Endothelial cell of umbilical vein (primary cell): ENCODE results near the gene HEATR5A. TPM values are rescaled to one million over a fixed set of nuclear protein-coding genes. Genes with fewer than 3 reads are reported as not detected.

Source experiments
- BruUV-seq: library from RNA; stranded (reverse); fragments of 400-500 nt; replicated peaks from 2 replicates; lab custom pipeline; 2021; lab: Mats Ljungman, UMichigan
- CTCF ChIA-PET: fragments of 300-600, 350-600 bp; sonication (Branson Sonifier 250); formaldehyde crosslinking; loops from one replicate; lab custom pipeline; 2021; ENCODE audit warnings: antibody characterized with exemption, inconsistent platforms; lab: Charles Lee
- POLR2A ChIA-PET: fragments of 300-600, 350-600 bp; sonication (Branson Sonifier 250); formaldehyde crosslinking; loops from one replicate; lab custom pipeline; 2021; ENCODE audit warnings: antibody characterized with exemption, inconsistent platforms; lab: Charles Lee
- DNase-seq: peaks from one replicate; pipeline ENCODE4 v3.0.0-alpha.2; 2011; ENCODE audit warnings: low read depth, low spot score
- FAIRE-seq: peaks from 2 replicates; lab custom pipeline; 2011; peaks lifted over from hg19 to GRCh38; lab: Jason Lieb, UNC
- H2AFZ ChIP-seq: 2 replicates; pipeline ENCODE4 v1.6.0; 2012; ENCODE audit warnings: low read depth, low read length, control low read depth, inconsistent platforms
- H3K27ac ChIP-seq: 2 replicates; pipeline ENCODE4 v1.5.1; 2011; ENCODE audit warnings: low read depth, mild to moderate bottlenecking, control low read depth, low read length, moderate library complexity; ENCODE audit not compliant: insufficient read depth
- H3K27me3 ChIP-seq, 2 experiments: 2 replicates each; pipeline versions ENCODE4 v1.6.0 to v1.6.1; 2011; ENCODE audit warnings: low read length in 2 of 2, mixed read lengths in 1 of 2; ENCODE audit not compliant: control insufficient read depth in 2 of 2, insufficient read depth in 2 of 2
- H3K36me3 ChIP-seq, 2 experiments: 2 replicates in 1 of 2; 3 replicates in 1 of 2; pipeline ENCODE4 v1.5.1; 2011; ENCODE audit warnings: low read length in 2 of 2, mild to moderate bottlenecking in 1 of 2, moderate library complexity in 1 of 2; ENCODE audit not compliant: control insufficient read depth in 2 of 2, insufficient read depth in 2 of 2; ENCODE audit errors: extremely low read depth in 1 of 2
- H3K4me1 ChIP-seq: 3 replicates; pipeline ENCODE4 v1.5.1; 2011; ENCODE audit warnings: mild to moderate bottlenecking, low read length; ENCODE audit not compliant: control insufficient read depth, insufficient read depth; ENCODE audit errors: extremely low read depth
- H3K4me2 ChIP-seq: 2 replicates; pipeline ENCODE4 v1.6.1; 2011; ENCODE audit warnings: low read length, control low read depth, mixed read lengths; ENCODE audit not compliant: insufficient read depth
- H3K4me3 ChIP-seq, 3 experiments: fragments of 200-600 bp in 1 of 3; sonication (generic), shearing (Covaris generic) in 1 of 3; replicated peaks in 1 of 3; 2 replicates each; pipeline ENCODE4 v1.5.1; 2011 to 2016; ENCODE audit warnings: control low read depth in 3 of 3, low read length in 3 of 3, mild to moderate bottlenecking in 2 of 3, inconsistent platforms in 1 of 3, low read depth in 1 of 3, moderate library complexity in 1 of 3; ENCODE audit not compliant: insufficient read depth in 1 of 3
- H3K79me2 ChIP-seq: 2 replicates; pipeline ENCODE4 v1.6.0; 2012; ENCODE audit warnings: low read length, inconsistent platforms; ENCODE audit not compliant: control insufficient read depth, insufficient read depth
- H3K9ac ChIP-seq: replicated peaks from 2 replicates; pipeline ENCODE3; 2011; ENCODE audit warnings: low read length, control low read depth; ENCODE audit not compliant: insufficient read depth; ENCODE audit errors: extremely low read depth
- H3K9me1 ChIP-seq: replicated peaks from 3 replicates; pipeline ENCODE4 v1.6.0; 2011; ENCODE audit warnings: mild to moderate bottlenecking, low read length; ENCODE audit not compliant: control insufficient read depth, insufficient read depth; ENCODE audit errors: extremely low read depth
- H3K9me3 ChIP-seq: replicated peaks from 2 replicates; pipeline ENCODE4 v1.5.1; 2012; ENCODE audit warnings: low read length, inconsistent platforms; ENCODE audit not compliant: control insufficient read depth, insufficient read depth
- H4K20me1 ChIP-seq: replicated peaks from 2 replicates; pipeline ENCODE3; 2011; ENCODE audit warnings: mild to moderate bottlenecking, low read length; ENCODE audit not compliant: control insufficient read depth, insufficient read depth; ENCODE audit errors: extremely low read depth
- EZH2 ChIP-seq: IDR thresholded peaks from 2 replicates; pipeline ENCODE4 v1.6.1; 2012; ENCODE audit warnings: borderline replicate concordance, low read depth, mild to moderate bottlenecking, moderate library complexity, low read length, inconsistent platforms; ENCODE audit not compliant: severe bottlenecking
- FOS ChIP-seq: IDR thresholded peaks from 2 replicates; pipeline ENCODE4 v1.6.1; 2011; ENCODE audit warnings: mild to moderate bottlenecking, low read length, moderate library complexity, borderline replicate concordance; ENCODE audit not compliant: insufficient read depth
- GATA2 ChIP-seq: IDR thresholded peaks from 2 replicates; pipeline ENCODE4 v1.7.0; 2011; ENCODE audit warnings: low read depth, mild to moderate bottlenecking, moderate library complexity, mixed read lengths, low read length; ENCODE audit not compliant: insufficient read length, insufficient read depth
- JUN ChIP-seq: IDR thresholded peaks from 2 replicates; pipeline ENCODE4 v1.6.1; 2011; ENCODE audit warnings: borderline replicate concordance, low read depth; ENCODE audit not compliant: insufficient read length, insufficient read depth
- MYC ChIP-seq: IDR thresholded peaks from one replicate; pipeline ENCODE4 v1.6.1; 2011; ENCODE audit warnings: mild to moderate bottlenecking, low read depth, low read length
- POLR2A ChIP-seq: IDR thresholded peaks from 2 replicates; pipeline ENCODE4 v1.6.1; 2012; ENCODE audit warnings: low read depth, mild to moderate bottlenecking, control low read depth, low read length
- POLR2AphosphoS5 ChIP-seq: IDR thresholded peaks from 2 replicates; pipeline ENCODE4 v1.6.1; 2012; ENCODE audit warnings: low read depth, mild to moderate bottlenecking, control low read depth, low read length, moderate library complexity; ENCODE audit not compliant: insufficient read depth
- dilution Hi-C: fragments of 300-500 bp; cut with MboI; formaldehyde crosslinking; loops from one replicate; pipeline ENCODE4 v1.15.0; 2019; ENCODE audit warnings: low sequenced_read_pairs; ENCODE audit not compliant: extremely low pct_ligation_motif_present
- intact Hi-C: fragments of 100-400 bp; cut with micrococcal nuclease; formaldehyde crosslinking; loops from one replicate; pipeline ENCODE4 v1.10.0; 2022
- polyA plus RNA-seq, 4 experiments: library from polyadenylated mRNA; depleted of rRNA in 3 of 4; stranded (reverse) in 3 of 4; unstranded in 1 of 4; fragments of >200 nt; gene quantifications; 2 replicates each; pipeline versions ENCODE4 v1.2.1 to v1.2.3, GENCODE V29; 2011 to 2012; ENCODE audit warnings: missing spikeins in 1 of 4
- total RNA-seq: library from RNA; stranded (reverse); gene quantifications from 2 replicates; pipeline ENCODE4 v1.2.3, GENCODE V29; 2021
- TF ChIP-seq, protein P1 (sequence below), 2 donors: IDR thresholded peaks; 1 replicate in 1 of 2; 2 replicates in 1 of 2; pipeline ENCODE4 v1.5.1; 2011; ENCODE audit warnings: low read length in 2 of 2, mild to moderate bottlenecking in 2 of 2, moderate library complexity in 2 of 2, control low read depth in 1 of 2, inconsistent platforms in 1 of 2, low read depth in 1 of 2; ENCODE audit not compliant: insufficient read depth in 1 of 2; ENCODE audit errors: extremely low read depth in 1 of 2
- TF ChIP-seq, protein P2 (sequence below): IDR thresholded peaks from 2 replicates; pipeline ENCODE4 v1.6.1; 2011; ENCODE audit not compliant: insufficient read depth, insufficient read length

HEATR5A gene
- total and polyA plus RNA-seq, 2 donors (not counting 3 experiments of a cell fraction or from before 2014, with no cell fraction given) = 12.6 to 45.3 TPM

DNA sequence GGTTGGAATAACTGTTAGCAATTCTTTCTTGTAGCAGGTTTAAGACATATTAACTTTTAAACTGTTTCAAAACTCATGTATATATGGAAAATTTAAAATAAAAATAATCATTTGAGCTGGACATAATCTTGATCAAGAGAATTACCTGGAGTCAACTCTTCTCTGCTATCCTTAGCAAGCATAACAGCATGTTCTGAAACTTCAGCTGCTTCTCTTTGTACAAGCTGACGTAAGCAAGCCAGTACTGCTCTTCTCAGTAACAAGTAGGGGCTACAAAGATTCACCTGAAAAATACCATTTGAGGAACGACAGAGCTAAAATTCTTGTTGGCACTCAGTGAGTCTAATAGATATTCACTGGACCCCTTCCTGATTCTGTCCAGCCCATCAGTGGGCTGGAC, 83.0 kb downstream of the HEATR5A start:
- intact Hi-C loops = no loop called here
- no peak for DNase-seq
- H3K4me3 ChIP-seq = no peak overlapping the region
- H3K9me3 ChIP-seq = no peaks in the 10 kb centered on the region
- no peak overlapping the region for H3K4me2 ChIP-seq
- H3K9me1 ChIP-seq = no peaks in the 10 kb centered on the region
- H3K36me3 ChIP-seq = peaks cover under 1 to 2% of the 10 kb centered on the region in 2 experiments
- no peak for TF ChIP-seq POLR2A
- no peak for TF ChIP-seq GATA2
- no peak for TF ChIP-seq POLR2AphosphoS5
- TF ChIP-seq FOS = no peak
- TF ChIP-seq, protein P1, sequence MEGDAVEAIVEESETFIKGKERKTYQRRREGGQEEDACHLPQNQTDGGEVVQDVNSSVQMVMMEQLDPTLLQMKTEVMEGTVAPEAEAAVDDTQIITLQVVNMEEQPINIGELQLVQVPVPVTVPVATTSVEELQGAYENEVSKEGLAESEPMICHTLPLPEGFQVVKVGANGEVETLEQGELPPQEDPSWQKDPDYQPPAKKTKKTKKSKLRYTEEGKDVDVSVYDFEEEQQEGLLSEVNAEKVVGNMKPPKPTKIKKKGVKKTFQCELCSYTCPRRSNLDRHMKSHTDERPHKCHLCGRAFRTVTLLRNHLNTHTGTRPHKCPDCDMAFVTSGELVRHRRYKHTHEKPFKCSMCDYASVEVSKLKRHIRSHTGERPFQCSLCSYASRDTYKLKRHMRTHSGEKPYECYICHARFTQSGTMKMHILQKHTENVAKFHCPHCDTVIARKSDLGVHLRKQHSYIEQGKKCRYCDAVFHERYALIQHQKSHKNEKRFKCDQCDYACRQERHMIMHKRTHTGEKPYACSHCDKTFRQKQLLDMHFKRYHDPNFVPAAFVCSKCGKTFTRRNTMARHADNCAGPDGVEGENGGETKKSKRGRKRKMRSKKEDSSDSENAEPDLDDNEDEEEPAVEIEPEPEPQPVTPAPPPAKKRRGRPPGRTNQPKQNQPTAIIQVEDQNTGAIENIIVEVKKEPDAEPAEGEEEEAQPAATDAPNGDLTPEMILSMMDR (IDR thresholded peaks at IDR 0.05; ENCODE audit: extremely low read depth in 1 of 2, insufficient read depth in 1 of 2, low read depth in 1 of 2, low read length in 2 of 2) = no peak
- no peak for TF ChIP-seq JUN
- TF ChIP-seq, protein P2, sequence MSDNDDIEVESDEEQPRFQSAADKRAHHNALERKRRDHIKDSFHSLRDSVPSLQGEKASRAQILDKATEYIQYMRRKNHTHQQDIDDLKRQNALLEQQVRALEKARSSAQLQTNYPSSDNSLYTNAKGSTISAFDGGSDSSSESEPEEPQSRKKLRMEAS = no peak
- no peak for TF ChIP-seq EZH2
- no peak for TF ChIP-seq MYC
- no peak overlapping the region for H3K9ac ChIP-seq
- POLR2A ChIA-PET = no interaction called here
- no peaks in the 10 kb centered on the region for H3K79me2 ChIP-seq
- no peaks in the 10 kb centered on the region for H4K20me1 ChIP-seq
- no peaks in the 10 kb centered on the region for H3K27me3 ChIP-seq
- H2AFZ ChIP-seq = no peak overlapping the region
- dilution Hi-C loops = no loop called here
- no peak for FAIRE-seq
- H3K27ac ChIP-seq = no peak overlapping the region
- no peaks in the 10 kb centered on the region for H3K4me1 ChIP-seq
- CTCF ChIA-PET = no interaction called here
- BruUV-seq = no TSS peak
